ENCODE results near the gene MTX2.
A peak's percentile ranks its signal among the peaks of the same experiment; 100 is the strongest.

MTX2 gene

DNA sequence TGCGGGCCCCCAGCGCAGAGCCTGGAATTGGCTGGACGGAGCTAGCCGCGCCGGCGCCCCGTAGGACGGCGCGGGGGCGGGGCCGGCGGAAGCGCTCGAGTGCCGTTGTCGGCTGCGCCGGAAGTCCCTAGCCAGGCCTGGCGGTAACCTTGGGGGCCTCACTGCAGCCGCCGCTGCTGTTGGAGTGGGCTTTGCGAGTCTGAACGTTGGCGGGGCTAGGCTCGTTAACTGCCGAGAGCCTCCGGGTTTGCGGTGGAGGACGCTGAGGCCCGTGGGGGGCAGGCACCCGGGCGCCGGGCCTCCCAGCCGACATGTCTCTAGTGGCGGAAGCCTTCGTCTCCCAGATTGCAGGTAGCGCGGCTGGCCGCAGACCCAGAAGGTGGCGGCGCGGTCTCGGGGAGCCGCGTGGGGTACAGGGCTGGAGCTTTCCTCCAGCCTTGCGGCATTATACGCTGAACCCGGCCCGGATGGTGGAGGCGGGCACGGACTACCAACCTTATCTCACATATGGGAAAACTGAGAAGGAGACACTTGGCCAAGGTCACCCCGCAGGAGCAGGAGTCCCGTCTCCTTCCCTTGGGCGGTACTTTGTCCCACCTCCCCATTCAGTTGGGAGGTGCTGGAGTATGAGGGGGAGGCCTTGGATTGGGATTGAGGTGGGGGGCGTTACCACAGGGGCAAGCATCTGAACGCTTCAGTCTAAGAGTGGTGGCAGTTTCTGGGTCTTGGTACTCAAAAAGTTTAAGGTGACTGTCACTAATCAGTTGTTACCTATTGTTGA is at the start of gene MTX2:
Gene MTX2, plus strand, starts transcription at position 124 of the 781 bp plus-strand sequence. Its CDS starts 188 bp downstream, at position 312.
- ATAC-seq (ENCODE audit: low read depth) (peak; percentile 89), DNase-seq (ENCODE audit: low spot score in 2 of 2) (peak; percentile 58 to 74)
- peaks cover 6% of the 10 kb centered on the region for H3K36me3 Mint-ChIP-seq
- H3K27ac Mint-ChIP-seq: peak within 1 kb of the TSS; percentile 67
- peak within 1 kb of the TSS; percentile 97 for H3K4me3 Mint-ChIP-seq
- peaks cover 20% of the 10 kb centered on the region for H3K4me1 Mint-ChIP-seq
- peaks cover 2% of the 10 kb centered on the region for H3K9me3 Mint-ChIP-seq
- no peaks in the 10 kb centered on the region for H3K27me3 Mint-ChIP-seq

DNA sequence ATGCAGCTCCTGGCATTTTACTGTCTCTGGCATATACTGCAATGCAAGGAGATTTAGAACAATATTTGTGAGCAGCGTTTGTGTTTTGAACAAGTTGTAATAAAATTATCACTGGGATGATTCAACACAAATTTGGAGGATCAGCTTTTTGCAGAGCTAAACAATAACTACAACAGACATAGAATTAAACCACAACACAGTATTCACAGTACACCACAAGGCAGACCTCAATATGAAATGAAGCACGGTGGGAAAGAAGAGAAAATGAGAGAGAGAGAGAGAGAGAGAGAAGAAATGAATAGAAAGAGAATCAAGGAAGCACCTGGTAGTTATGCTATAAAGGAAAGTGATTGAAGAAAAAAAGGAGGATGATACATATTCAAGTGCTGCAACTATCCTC is 41.4 kb upstream of the MTX2 start:
- DNase-seq (ENCODE audit: low spot score in 2 of 2): no peak
- H3K4me3 Mint-ChIP-seq: no peak overlapping the region
- no peak overlapping the region for H3K27ac Mint-ChIP-seq
- H3K36me3 Mint-ChIP-seq: no peaks in the 10 kb centered on the region
- H3K4me1 Mint-ChIP-seq: no peaks in the 10 kb centered on the region
- H3K9me3 Mint-ChIP-seq: no peaks in the 10 kb centered on the region
- no peak for ATAC-seq (ENCODE audit: low read depth)
- peaks cover 26% of the 10 kb centered on the region for H3K27me3 Mint-ChIP-seq

DNA sequence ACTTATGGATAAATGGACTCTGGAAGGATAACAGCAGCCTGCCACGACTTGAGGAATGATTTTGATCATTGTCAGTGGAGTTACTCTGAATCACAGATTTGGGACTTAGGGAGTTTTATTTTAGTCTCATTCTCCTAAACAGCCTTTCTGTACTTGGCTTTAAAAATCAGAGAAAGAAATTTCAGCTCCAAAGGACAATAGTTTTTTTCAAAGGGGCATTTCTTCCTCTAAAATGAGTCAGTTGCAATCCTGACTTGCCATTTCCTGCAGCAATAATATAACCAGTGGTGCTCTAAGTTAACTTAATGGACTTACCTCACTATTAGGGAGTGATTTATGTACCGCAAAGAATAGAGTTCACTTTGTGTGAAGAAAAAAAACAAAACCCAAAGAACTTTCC is 35.1 kb upstream of the MTX2 start:
- H3K9me3 Mint-ChIP-seq: no peaks in the 10 kb centered on the region
- peaks cover 7% of the 10 kb centered on the region for H3K27me3 Mint-ChIP-seq
- no peaks in the 10 kb centered on the region for H3K4me1 Mint-ChIP-seq
- DNase-seq (ENCODE audit: low spot score in 2 of 2): no peak
- no peaks in the 10 kb centered on the region for H3K36me3 Mint-ChIP-seq
- ATAC-seq (ENCODE audit: low read depth): no peak
- H3K4me3 Mint-ChIP-seq: no peak overlapping the region
- H3K27ac Mint-ChIP-seq: no peak overlapping the region

DNA sequence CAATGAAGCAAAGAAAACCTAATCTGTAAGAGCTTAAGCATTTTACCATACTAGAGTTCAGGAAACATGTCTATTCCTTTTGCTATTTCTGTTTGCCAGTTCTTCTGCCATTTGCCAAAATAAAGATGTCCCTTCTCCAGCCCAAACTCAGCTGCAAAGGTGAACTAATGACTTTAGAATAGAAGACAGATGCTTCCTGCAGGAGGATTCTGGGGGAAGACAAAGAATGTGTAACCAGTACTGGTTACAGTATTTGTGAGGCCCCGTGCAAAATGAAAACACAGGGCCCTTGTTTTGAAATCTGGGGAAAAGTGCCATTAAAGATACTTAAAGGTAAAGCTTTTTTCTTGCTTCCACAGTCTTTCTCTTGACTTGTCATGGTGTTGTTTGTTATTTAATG is 34.3 kb upstream of the MTX2 start:
- no peak for DNase-seq (ENCODE audit: low spot score in 2 of 2)
- H3K4me1 Mint-ChIP-seq: no peaks in the 10 kb centered on the region
- no peak for ATAC-seq (ENCODE audit: low read depth)
- H3K36me3 Mint-ChIP-seq: no peaks in the 10 kb centered on the region
- H3K4me3 Mint-ChIP-seq: no peak overlapping the region
- peaks cover 9% of the 10 kb centered on the region for H3K27me3 Mint-ChIP-seq
- H3K9me3 Mint-ChIP-seq: no peaks in the 10 kb centered on the region
- no peak overlapping the region for H3K27ac Mint-ChIP-seq

- no peak overlapping the region for H3K27ac Mint-ChIP-seq
- no peak for ATAC-seq (ENCODE audit: low read depth)
- H3K9me3 Mint-ChIP-seq: no peaks in the 10 kb centered on the region
- H3K27me3 Mint-ChIP-seq: peaks cover 5% of the 10 kb centered on the region
- no peaks in the 10 kb centered on the region for H3K4me1 Mint-ChIP-seq
- no peak overlapping the region for H3K4me3 Mint-ChIP-seq
- no peaks in the 10 kb centered on the region for H3K36me3 Mint-ChIP-seq
- DNase-seq (ENCODE audit: low spot score in 2 of 2): no peak
These were observed 31.8 kb upstream of the MTX2 start for GRCh38 chr2:176237456-176237855.

DNA sequence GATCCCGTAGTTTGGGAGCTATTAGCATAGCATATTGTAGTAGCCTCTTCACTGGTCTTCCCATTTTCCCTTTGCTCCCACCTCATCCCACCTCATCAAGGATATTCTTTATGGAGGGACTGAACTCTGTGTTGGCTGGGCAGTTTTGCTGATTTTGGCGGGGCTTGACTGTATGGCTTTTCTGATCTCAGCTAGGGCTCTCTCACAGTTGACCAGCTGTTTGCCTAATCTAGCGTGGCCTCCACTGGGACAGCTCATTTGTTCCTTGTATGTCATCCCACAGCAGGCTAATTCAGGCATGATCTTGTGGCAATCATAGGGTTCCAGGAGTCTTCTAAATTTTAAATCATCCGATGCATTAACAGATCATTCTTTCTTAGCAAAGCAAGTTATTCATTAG is 30.2 kb upstream of the MTX2 start:
- no peaks in the 10 kb centered on the region for H3K4me1 Mint-ChIP-seq
- no peak overlapping the region for H3K27ac Mint-ChIP-seq
- DNase-seq (ENCODE audit: low spot score in 2 of 2) (no peak), ATAC-seq (ENCODE audit: low read depth) (no peak)
- H3K27me3 Mint-ChIP-seq: peaks cover 5% of the 10 kb centered on the region
- no peaks in the 10 kb centered on the region for H3K9me3 Mint-ChIP-seq
- H3K36me3 Mint-ChIP-seq: no peaks in the 10 kb centered on the region
- no peak overlapping the region for H3K4me3 Mint-ChIP-seq

DNA sequence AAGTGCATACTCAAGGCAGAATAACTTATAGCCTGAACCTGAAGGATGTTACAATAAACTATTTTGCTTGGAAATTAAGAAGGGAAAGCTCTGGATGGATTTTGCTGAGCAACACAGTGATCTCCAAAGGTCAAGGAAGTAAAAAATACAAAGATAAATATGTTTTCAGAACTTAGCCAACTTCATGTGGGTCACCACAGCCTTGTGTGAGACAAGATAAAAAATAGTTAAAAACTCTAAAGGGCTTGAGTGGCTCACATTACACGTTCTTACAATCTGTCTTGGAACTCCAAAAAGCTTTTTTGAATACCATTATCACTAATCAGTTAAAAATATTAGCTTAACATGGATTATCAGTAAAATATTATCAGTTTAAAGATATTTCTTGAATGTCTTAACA is 28.9 kb upstream of the MTX2 start:
- peaks cover 5% of the 10 kb centered on the region for H3K27me3 Mint-ChIP-seq
- no peak overlapping the region for H3K27ac Mint-ChIP-seq
- no peaks in the 10 kb centered on the region for H3K4me1 Mint-ChIP-seq
- no peak overlapping the region for H3K4me3 Mint-ChIP-seq
- H3K9me3 Mint-ChIP-seq: no peaks in the 10 kb centered on the region
- DNase-seq (ENCODE audit: low spot score in 2 of 2): no peak
- ATAC-seq (ENCODE audit: low read depth): no peak
- H3K36me3 Mint-ChIP-seq: no peaks in the 10 kb centered on the region

DNA sequence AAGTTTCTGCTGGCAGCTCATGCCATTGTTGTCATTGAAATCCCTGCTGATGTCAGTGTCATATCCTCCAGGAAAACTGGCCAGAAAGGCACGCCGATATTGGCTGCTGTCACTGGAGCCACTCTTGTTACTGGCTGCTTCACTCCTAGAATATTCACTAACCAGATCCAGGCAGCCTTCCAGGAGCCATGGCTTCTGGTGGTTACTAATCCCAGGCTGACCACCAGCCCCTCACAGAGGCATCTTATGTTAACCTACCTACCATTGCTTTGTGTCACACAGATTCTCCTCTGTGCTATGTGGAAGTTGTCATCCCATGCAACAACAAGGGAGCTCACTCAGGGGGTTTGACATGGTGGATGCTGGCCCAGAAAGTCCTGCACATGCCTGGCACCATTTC is 27.0 kb upstream of the MTX2 start:
- DNase-seq (ENCODE audit: low spot score in 2 of 2): no peak
- H3K27me3 Mint-ChIP-seq: peaks cover 5% of the 10 kb centered on the region
- H3K9me3 Mint-ChIP-seq: no peaks in the 10 kb centered on the region
- no peaks in the 10 kb centered on the region for H3K36me3 Mint-ChIP-seq
- no peak overlapping the region for H3K4me3 Mint-ChIP-seq
- ATAC-seq (ENCODE audit: low read depth): no peak
- no peak overlapping the region for H3K27ac Mint-ChIP-seq
- no peaks in the 10 kb centered on the region for H3K4me1 Mint-ChIP-seq

- Mint-ChIP-seq H3K9me3 (peaks cover 4% of the 10 kb centered on the region), H3K4me3 (no peak overlapping the region), H3K4me1 (no peaks in the 10 kb centered on the region), H3K27me3 (peaks cover 3% of the 10 kb centered on the region), H3K27ac (no peak overlapping the region), H3K36me3 (peaks cover 2% of the 10 kb centered on the region)
- ATAC-seq (ENCODE audit: low read depth): no peak
- DNase-seq (ENCODE audit: low spot score in 2 of 2): no peak
These were observed 22.9 kb upstream of the MTX2 start for GRCh38 chr2:176246331-176246730.

DNA sequence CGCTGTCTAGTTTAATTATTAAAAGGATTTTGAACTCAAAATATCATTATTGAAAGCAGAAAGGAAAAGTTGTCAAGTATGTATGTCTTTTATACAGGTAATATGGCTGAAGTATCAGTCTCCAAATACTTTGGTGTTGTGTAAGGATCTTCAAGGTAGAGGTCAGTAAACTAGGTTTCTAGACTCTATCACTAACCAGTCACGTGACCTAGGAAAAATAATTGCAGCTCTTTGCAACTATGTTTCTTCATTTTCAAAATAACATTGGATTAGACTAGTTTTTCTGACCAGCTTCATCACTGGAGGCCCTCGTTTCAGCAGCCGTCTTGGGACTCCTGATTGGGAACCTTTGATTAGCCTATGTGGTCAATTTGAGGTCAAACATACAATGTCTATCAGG is 21.4 kb upstream of the MTX2 start:
- H3K4me1 Mint-ChIP-seq: no peaks in the 10 kb centered on the region
- H3K4me3 Mint-ChIP-seq: no peak overlapping the region
- ATAC-seq (ENCODE audit: low read depth): no peak
- peaks cover 4% of the 10 kb centered on the region for H3K27me3 Mint-ChIP-seq
- peaks cover 2% of the 10 kb centered on the region for H3K36me3 Mint-ChIP-seq
- no peak overlapping the region for H3K27ac Mint-ChIP-seq
- no peak for DNase-seq (ENCODE audit: low spot score in 2 of 2)
- peaks cover 4% of the 10 kb centered on the region for H3K9me3 Mint-ChIP-seq

- no peak for ATAC-seq (ENCODE audit: low read depth)
- Mint-ChIP-seq H3K4me3 (no peak overlapping the region), H3K27me3 (peaks cover 6% of the 10 kb centered on the region), H3K9me3 (peaks cover 6% of the 10 kb centered on the region), H3K36me3 (peaks cover 4% of the 10 kb centered on the region), H3K27ac (no peak overlapping the region), H3K4me1 (no peaks in the 10 kb centered on the region)
- DNase-seq (ENCODE audit: low spot score in 2 of 2): no peak
These were observed 17.3 kb upstream of the MTX2 start for GRCh38 chr2:176251928-176252327.

DNA sequence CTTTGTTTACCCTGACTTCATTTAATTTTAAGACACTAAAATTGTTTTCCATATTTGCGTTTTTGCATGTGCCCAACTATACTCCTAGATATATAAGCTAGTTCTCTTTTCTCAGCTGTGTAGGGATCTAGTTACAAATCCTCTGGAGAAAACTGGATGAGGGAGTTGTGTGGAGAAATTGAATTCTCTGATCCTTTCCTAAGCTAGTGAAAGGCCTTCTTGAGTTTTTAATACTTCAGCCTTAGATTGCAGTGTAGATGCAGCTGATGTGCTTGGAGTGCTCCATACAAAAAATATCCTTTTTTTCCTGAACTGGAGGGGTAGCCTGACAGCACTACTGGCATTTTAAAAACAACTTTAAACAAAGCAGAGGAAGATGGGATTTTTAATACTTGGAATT is 8.6 kb upstream of the MTX2 start:
- Mint-ChIP-seq H3K27me3 (peaks cover 4% of the 10 kb centered on the region), H3K4me3 (no peak overlapping the region), H3K36me3 (no peaks in the 10 kb centered on the region), H3K27ac (no peak overlapping the region), H3K4me1 (peaks cover 3% of the 10 kb centered on the region), H3K9me3 (peaks cover 2% of the 10 kb centered on the region)
- no peak for DNase-seq (ENCODE audit: low spot score in 2 of 2)
- ATAC-seq (ENCODE audit: low read depth): no peak

- no peaks in the 10 kb centered on the region for H3K36me3 Mint-ChIP-seq
- H3K4me3 Mint-ChIP-seq: no peak overlapping the region
- peaks cover 4% of the 10 kb centered on the region for H3K27me3 Mint-ChIP-seq
- DNase-seq (ENCODE audit: low spot score in 2 of 2) (no peak), ATAC-seq (ENCODE audit: low read depth) (no peak)
- no peak overlapping the region for H3K27ac Mint-ChIP-seq
- H3K4me1 Mint-ChIP-seq: peaks cover 3% of the 10 kb centered on the region
- H3K9me3 Mint-ChIP-seq: peaks cover 2% of the 10 kb centered on the region
These were observed 8.1 kb upstream of the MTX2 start for GRCh38 chr2:176261136-176261535.

DNA sequence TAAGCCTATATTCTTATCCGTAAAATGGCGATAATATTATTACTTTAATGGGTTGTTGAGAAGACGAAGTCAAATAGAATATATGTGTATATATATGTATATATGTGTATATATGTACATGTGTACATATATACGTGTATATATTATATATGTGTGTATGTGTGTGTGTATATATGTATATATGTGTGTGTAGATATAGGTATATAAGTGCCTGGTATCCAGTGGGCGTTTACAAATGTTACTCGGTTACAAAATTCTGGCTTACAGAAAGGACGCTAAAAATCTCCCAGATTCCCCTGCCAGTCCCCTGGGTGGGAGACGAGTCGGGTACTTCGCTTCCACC is 295 bp upstream of the MTX2 start:
- Mint-ChIP-seq H3K4me1 (peaks cover 16% of the 10 kb centered on the region), H3K27ac (peak overlapping the region; percentile 67), H3K27me3 (no peaks in the 10 kb centered on the region), H3K36me3 (peaks cover 3% of the 10 kb centered on the region), H3K9me3 (peaks cover 2% of the 10 kb centered on the region), H3K4me3 (peak overlapping the region; percentile 97)
- DNase-seq (ENCODE audit: low spot score in 2 of 2) (no peak), ATAC-seq (ENCODE audit: low read depth) (peak; percentile 13)

GRCh38 chr2:176270100-176270750 is 983 bp downstream of the MTX2 start:
- Mint-ChIP-seq H3K36me3 (peaks cover 6% of the 10 kb centered on the region), H3K27ac (peak overlapping the region; percentile 67), H3K27me3 (no peaks in the 10 kb centered on the region), H3K9me3 (peaks cover 2% of the 10 kb centered on the region), H3K4me3 (peak overlapping the region; percentile 97), H3K4me1 (peaks cover 18% of the 10 kb centered on the region)
- ATAC-seq (ENCODE audit: low read depth) (no peak), DNase-seq (ENCODE audit: low spot score in 2 of 2) (no peak)

All from memory B cell (primary cell).